GM21737 (cell line): ENCODE results near the gene CENPP.
"Not testable (repeated sequence)": the region's sequence is repeated elsewhere in the genome, so short reads cannot be mapped to it uniquely, and the experiment has no call there.

ENCODE experiments used
- ATAC-seq: cut with Tn5 transposase; IDR thresholded peaks from one replicate; pipeline ENCODE4 v1.9.1; 2021; ENCODE audit warnings: mild to moderate bottlenecking, moderate library complexity; ENCODE audit not compliant: unreplicated experiment

CENPP gene

GRCh38 chr9:92589923-92590322 lies 264.2 kb downstream of the CENPP start:
- ATAC-seq: no peak

GRCh38 chr9:92590377-92590776 lies 264.6 kb downstream of the CENPP start:
- ATAC-seq: no peak

- ATAC-seq: no peak
Measured at GRCh38 chr9:92592537-92592936, 266.8 kb downstream of the CENPP start.

- ATAC-seq: no peak
Measured at GRCh38 chr9:92592946-92593861, 267.5 kb downstream of the CENPP start.

- ATAC-seq: not testable (repeated sequence)
Measured at GRCh38 chr9:92595075-92595474, 269.3 kb downstream of the CENPP start.

GRCh38 chr9:92595930-92596329 lies 270.2 kb downstream of the CENPP start:
- ATAC-seq: no peak

- ATAC-seq: no peak
Measured at GRCh38 chr9:92598382-92598781, 272.6 kb downstream of the CENPP start.

- no peak for ATAC-seq
Measured at GRCh38 chr9:92599938-92600461, 274.2 kb downstream of the CENPP start.

GRCh38 chr9:92600462-92601261 lies 274.9 kb downstream of the CENPP start:
- no peak for ATAC-seq

GRCh38 chr9:92601451-92601850 lies 275.7 kb downstream of the CENPP start:
- no peak for ATAC-seq

GRCh38 chr9:92602413-92602812 lies 276.7 kb downstream of the CENPP start:
- no peak for ATAC-seq

GRCh38 chr9:92603100-92603499 lies 277.3 kb downstream of the CENPP start:
- ATAC-seq: no peak

GRCh38 chr9:92603990-92604389 lies 278.2 kb downstream of the CENPP start:
- ATAC-seq: no peak

- no peak for ATAC-seq
Measured at GRCh38 chr9:92605224-92605623, 279.5 kb downstream of the CENPP start.

- no peak for ATAC-seq
Measured at GRCh38 chr9:92607088-92607487, 281.3 kb downstream of the CENPP start.

GRCh38 chr9:92607773-92608172 lies 282.0 kb downstream of the CENPP start:
- ATAC-seq: no peak

- no peak for ATAC-seq
Measured at GRCh38 chr9:92608241-92608908, 282.6 kb downstream of the CENPP start.

- no peak for ATAC-seq
Measured at GRCh38 chr9:92608909-92609445, 283.2 kb downstream of the CENPP start.

- ATAC-seq: no peak
Measured at GRCh38 chr9:92610470-92611420, 285.0 kb downstream of the CENPP start.
